ENCODE data around the gene STK26. TPM values are rescaled to one million over a fixed set of nuclear protein-coding genes. Genes with fewer than 3 reads are reported as not detected.
A peak's percentile ranks its signal among the peaks of the same experiment; 100 is the strongest.

The STK26 gene
- total and polyA plus RNA-seq, 8 donors, result 1.6 to 4.5 (median 2.4) TPM

- H3K9me3 ChIP-seq, result no peaks in the 10 kb centered on the region
- no peak for ATAC-seq
- no peaks in the 10 kb centered on the region for H3K36me3 ChIP-seq
- DNase-seq, result no peak
- H3K27me3 ChIP-seq, result peaks cover 0 to 13% (median 3%) of the 10 kb centered on the region in 4 donors
- TF ChIP-seq CTCF (IDR thresholded peaks at IDR 0.05), result no peak
- FAIRE-seq, result no peak
- no peak overlapping the region for H3K27ac ChIP-seq
- intact Hi-C loops (cut with DNase I), result no loop called here
- no peak overlapping the region for H3K4me3 ChIP-seq
- H3K4me1 ChIP-seq, result no peaks in the 10 kb centered on the region
Observed at GRCh38 chrX:132088864-132089263, 65.8 kb downstream of the STK26 start.

- H3K9me3 ChIP-seq, result no peaks in the 10 kb centered on the region
- DNase-seq, result no peak
- H3K27ac ChIP-seq, result no peak overlapping the region
- no peaks in the 10 kb centered on the region for H3K36me3 ChIP-seq
- ATAC-seq, result no peak
- no peaks in the 10 kb centered on the region for H3K4me1 ChIP-seq
- no peak overlapping the region for H3K4me3 ChIP-seq
- WGBS, 2 donors, result 67 to 72% methylated on average over 8 of the region's 8 CpGs
- no peak for TF ChIP-seq CTCF (IDR thresholded peaks at IDR 0.05)
- intact Hi-C loops (cut with DNase I), result no loop called here
- FAIRE-seq, result no peak
- H3K27me3 ChIP-seq, result peaks cover 0 to 13% (median 3%) of the 10 kb centered on the region in 4 donors
Observed at GRCh38 chrX:132090403-132091159, 67.5 kb downstream of the STK26 start.

- 38 to 43% methylated on average over 7 of the region's 7 CpGs for WGBS, 2 donors
- FAIRE-seq (no peak), ATAC-seq (peak; percentile 56 to 89 (median 86)), DNase-seq (peak in 4 of 6 donors; percentile 27 to 61 (median 36))
- H3K27me3 ChIP-seq, result peaks cover 0 to 14% (median 3%) of the 10 kb centered on the region in 4 donors
- H3K4me3 ChIP-seq, result no peak overlapping the region
- intact Hi-C loops (cut with DNase I), result no loop called here
- TF ChIP-seq CTCF (IDR thresholded peaks at IDR 0.05), result peak; percentile 46 to 75 (median 74)
- no peaks in the 10 kb centered on the region for H3K9me3 ChIP-seq
- no peak overlapping the region for H3K27ac ChIP-seq
- H3K36me3 ChIP-seq, result no peaks in the 10 kb centered on the region
- H3K4me1 ChIP-seq, result no peaks in the 10 kb centered on the region
Observed at GRCh38 chrX:132092439-132093065, 69.5 kb downstream of the STK26 start.

- WGBS, 2 donors, result 57 to 68% methylated on average over 4 of the region's 4 CpGs
- H3K36me3 ChIP-seq, result no peaks in the 10 kb centered on the region
- H3K4me1 ChIP-seq, result no peaks in the 10 kb centered on the region
- no peak for FAIRE-seq
- H3K27me3 ChIP-seq, result peaks cover 0 to 14% (median 3%) of the 10 kb centered on the region in 4 donors
- no peak overlapping the region for H3K4me3 ChIP-seq
- TF ChIP-seq CTCF (IDR thresholded peaks at IDR 0.05), result no peak
- intact Hi-C loops (cut with DNase I), result no loop called here
- no peaks in the 10 kb centered on the region for H3K9me3 ChIP-seq
- no peak for DNase-seq
- no peak for ATAC-seq
- no peak overlapping the region for H3K27ac ChIP-seq
Observed at GRCh38 chrX:132093239-132093860, 70.2 kb downstream of the STK26 start.
